Subcutaneous adipose tissue (tissue), 4 donors: ENCODE measurements around the gene POC1B. TPM values are rescaled to one million over a fixed set of nuclear protein-coding genes. Genes with fewer than 3 reads are reported as not detected.

Experiments used
- total RNA-seq, 4 donors: library from RNA; depleted of rRNA; stranded (reverse); fragments of >200 nt; gene quantifications; one replicate each; pipeline ENCODE4 v1.1.0, GENCODE V29; 2016
- TF ChIP-seq, protein P1 (sequence below): fragments of 450-650 bp; IDR thresholded peaks from one replicate; pipeline ENCODE4 v1.5.1; 2016; ENCODE audit warnings: low read depth, mild to moderate bottlenecking, control low read depth, antibody characterized with exemption, moderate library complexity

The POC1B gene
- total RNA-seq, 4 donors from 2014 or later, result 17.9 to 29.7 (median 23.0) TPM

DNA sequence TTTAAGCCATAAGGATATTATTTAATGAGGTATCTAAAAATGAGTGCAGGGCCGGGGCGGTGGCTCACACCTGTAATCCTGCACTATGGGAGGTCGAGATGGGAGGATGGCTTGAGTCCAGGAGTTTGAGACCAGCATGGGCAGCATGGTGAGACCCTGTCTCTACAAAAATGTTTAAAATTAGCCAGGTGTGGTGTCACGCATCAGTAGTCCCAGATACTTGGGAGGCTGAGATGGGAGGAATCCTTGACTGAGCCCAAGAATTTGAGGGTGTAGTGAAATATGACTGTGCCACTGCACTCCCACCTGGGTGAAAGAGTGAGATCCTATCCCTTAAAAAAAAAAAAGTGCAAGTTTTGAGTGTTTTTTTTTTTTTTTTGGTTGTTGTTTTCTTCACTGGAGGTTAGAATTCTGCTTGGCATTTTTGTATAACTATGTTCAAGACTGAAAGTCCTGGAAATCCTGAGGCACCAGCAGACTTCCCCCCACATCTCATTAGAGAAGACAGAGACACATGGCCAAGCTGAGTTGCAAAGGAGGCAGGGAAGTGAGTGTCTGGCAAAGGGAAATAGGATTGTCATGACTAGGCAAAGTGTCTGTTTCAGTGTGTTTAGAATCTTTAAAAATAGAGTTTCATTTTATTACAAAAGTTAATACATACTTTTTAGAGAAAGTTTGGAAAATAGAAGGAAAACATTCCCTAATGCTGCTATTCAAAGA lies 120.1 kb downstream of the POC1B start:
- TF ChIP-seq, protein P1, sequence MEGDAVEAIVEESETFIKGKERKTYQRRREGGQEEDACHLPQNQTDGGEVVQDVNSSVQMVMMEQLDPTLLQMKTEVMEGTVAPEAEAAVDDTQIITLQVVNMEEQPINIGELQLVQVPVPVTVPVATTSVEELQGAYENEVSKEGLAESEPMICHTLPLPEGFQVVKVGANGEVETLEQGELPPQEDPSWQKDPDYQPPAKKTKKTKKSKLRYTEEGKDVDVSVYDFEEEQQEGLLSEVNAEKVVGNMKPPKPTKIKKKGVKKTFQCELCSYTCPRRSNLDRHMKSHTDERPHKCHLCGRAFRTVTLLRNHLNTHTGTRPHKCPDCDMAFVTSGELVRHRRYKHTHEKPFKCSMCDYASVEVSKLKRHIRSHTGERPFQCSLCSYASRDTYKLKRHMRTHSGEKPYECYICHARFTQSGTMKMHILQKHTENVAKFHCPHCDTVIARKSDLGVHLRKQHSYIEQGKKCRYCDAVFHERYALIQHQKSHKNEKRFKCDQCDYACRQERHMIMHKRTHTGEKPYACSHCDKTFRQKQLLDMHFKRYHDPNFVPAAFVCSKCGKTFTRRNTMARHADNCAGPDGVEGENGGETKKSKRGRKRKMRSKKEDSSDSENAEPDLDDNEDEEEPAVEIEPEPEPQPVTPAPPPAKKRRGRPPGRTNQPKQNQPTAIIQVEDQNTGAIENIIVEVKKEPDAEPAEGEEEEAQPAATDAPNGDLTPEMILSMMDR, result no peak

DNA sequence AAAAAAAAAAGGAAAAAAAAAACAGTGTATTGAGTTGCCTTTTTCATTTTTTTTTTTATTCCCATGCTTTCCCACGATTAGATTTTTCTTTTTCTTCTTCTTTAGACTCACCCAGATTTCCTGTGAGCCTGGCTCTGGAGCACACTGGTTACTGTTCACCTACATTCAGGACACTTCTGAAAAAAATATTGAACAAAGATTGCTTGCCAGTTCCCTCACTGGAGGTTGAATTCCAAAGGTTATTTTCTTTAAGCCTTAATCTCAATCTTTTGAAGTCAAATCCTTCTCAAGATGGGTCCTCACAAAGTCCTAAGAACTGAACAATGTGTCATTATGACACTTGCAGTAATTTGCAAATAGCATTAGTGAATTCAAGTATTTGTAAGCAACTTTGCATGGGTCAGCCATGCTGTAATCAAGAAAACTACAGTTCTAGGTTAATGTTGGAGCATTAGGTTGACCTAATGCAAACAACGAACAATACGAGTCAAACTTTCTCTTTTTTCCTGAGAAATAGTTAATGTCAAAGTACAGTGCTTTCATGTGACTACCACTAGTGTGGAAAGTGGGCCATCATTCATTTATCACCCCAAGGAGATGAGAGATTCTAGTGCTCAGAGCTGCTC lies 124.3 kb downstream of the POC1B start:
- TF ChIP-seq, protein P1, result no peak

DNA sequence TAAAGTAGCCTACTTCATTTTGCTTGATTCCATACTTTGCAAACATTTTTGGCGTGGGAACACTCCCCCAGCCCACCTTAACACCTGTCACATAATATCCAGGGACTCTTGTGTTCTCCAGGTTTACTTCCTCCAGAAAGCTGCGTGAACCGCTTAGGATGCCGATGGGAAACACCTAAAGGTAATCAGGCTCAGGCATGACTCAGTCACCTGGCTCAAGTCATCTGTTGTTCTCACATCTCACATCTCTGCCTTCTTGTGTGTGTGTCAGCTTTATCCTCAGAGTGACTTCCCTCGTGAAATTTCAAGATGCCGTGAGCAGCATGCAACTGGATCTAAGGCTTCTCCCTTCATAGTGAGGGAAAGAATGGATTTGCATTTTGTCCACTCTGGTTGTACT lies 125.4 kb downstream of the POC1B start:
- TF ChIP-seq, protein P1, result no peak

DNA sequence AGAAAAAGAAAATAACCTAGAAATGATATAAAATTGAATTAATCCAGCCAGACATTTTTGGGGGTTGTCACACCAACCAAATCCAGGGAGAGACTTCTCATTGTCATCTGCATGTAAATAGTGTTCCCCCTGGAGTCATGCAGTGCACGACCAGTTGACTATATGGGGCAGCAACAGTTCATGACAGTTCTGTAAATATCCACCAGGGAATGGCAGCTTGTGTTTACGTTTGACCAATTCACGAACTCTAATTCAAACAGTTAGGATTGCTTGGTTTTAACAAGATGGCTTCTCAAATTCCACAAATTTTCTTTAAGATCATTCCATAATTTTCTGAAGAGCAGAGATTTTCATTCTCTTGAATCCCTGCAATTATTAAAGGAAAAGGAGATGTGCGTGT lies 130.1 kb downstream of the POC1B start:
- TF ChIP-seq, protein P1, result no peak

DNA sequence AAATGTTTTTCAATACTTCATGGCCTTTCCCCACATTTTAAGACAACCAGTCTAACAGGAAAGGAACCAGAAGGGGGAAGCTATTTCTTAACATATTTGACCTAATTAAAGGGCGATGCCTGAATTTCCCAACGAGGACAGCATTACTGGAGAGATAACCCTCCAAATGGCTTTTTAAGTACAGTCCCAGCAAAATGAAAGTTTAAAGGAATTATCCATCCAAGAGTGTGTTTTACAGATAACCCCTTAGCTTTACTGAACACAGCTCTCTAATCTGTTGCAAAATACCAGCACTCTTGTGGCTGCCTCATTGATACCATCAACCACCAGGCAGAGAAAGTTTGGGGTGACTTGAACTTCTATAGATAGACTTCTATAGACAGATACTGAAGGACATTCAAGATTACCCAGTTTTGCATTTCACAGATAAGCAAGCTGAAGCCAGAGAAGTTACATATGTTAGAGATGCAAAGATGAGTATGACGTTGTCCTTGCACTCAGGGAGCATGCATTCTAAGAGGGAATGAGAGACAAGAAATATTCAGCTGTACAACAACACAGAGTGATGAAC lies 132.2 kb downstream of the POC1B start:
- TF ChIP-seq, protein P1, result no peak

DNA sequence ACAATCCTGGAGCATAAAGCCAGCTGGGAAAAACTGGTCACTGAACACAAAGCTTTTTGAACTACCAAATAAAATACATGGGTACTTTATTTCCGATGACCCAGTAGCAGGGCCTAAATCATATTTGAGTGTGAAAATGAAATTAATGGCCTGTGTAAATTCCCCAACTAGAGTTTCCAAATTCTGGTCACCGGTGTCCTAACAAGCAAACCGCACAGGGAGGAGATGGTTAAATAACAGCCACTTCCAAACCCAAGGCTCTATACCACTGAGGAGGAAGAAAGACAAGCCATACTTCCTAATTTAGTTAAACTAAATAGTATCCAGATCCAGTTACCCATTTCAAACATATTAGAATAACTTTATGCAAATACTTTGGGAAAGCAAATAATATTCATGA lies 133.5 kb downstream of the POC1B start:
- TF ChIP-seq, protein P1, result no peak

DNA sequence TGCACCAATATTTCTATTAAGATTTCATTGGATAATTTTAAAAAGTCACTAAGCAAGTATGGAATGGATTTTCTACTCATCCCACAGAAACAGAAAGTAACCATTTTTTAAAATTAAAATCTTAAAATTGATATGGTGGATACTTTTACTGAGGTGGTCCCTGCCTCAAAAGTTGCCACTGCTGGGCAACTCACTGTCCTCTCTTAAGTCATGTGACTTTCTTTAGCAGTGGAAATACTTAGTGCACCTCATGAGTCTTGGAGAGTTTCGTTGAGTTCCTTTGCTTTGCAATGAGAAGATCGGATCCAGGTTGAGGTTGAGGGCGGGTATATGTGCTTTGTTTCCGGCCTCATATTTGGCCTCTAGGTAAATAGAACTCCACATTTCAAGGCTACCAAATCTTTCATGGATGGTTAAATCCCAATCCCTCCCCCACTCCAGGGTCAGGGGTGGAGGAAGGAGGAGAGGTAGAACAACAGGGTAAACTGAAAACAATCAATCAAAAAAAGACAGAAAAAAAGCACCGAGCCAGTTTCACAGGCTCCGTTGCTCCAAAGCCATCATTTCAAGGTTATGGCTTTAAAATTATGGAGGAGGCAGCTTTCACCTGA lies 134.0 kb downstream of the POC1B start:
- TF ChIP-seq, protein P1, result no peak
